ENCODE results near the gene RAPGEF3. TPM values are rescaled to one million over a fixed set of nuclear protein-coding genes. Genes with fewer than 3 reads are reported as not detected.

RAPGEF3 gene
- total RNA-seq, 2 donors from 2014 or later = 11.4 to 19.6 TPM

DNA sequence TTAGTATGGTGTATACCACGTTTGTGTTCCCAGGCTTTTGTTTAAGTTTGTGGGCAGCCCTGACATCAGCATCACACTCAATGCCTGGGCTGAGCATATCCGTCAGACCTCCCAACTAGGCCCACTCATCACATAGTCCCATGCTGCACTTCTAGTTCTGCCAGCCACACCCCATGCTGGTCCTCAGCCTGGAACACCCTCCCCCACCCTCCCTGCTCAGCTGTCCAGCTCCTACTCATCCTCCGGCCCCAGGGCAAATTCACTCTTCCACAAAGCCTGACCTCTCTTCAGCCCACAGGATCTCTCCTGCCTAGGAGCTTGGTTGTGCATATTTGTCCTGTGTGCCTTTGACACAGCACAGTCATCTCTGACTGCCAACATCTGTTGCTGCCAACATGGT is 29.4 kb downstream of the RAPGEF3 start:
- no peaks in the 10 kb centered on the region for H3K4me1 ChIP-seq (ENCODE audit: control insufficient read depth, insufficient read depth, low read length)
- no peak overlapping the region for H3K9ac ChIP-seq (ENCODE audit: extremely low read depth, low read length, poor library complexity, severe bottlenecking)
- Mint-ChIP-seq H3K9me3 (no peaks in the 10 kb centered on the region), H3K27ac (no peak overlapping the region), H3K4me3 (no peak overlapping the region), H3K4me1 (no peaks in the 10 kb centered on the region), H3K36me3 (ENCODE audit: low read depth) (no peaks in the 10 kb centered on the region), H3K27me3 (ENCODE audit: insufficient read depth) (peaks cover 12% of the 10 kb centered on the region)
- TF ChIP-seq, protein P1, sequence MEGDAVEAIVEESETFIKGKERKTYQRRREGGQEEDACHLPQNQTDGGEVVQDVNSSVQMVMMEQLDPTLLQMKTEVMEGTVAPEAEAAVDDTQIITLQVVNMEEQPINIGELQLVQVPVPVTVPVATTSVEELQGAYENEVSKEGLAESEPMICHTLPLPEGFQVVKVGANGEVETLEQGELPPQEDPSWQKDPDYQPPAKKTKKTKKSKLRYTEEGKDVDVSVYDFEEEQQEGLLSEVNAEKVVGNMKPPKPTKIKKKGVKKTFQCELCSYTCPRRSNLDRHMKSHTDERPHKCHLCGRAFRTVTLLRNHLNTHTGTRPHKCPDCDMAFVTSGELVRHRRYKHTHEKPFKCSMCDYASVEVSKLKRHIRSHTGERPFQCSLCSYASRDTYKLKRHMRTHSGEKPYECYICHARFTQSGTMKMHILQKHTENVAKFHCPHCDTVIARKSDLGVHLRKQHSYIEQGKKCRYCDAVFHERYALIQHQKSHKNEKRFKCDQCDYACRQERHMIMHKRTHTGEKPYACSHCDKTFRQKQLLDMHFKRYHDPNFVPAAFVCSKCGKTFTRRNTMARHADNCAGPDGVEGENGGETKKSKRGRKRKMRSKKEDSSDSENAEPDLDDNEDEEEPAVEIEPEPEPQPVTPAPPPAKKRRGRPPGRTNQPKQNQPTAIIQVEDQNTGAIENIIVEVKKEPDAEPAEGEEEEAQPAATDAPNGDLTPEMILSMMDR (conservative IDR thresholded peaks at IDR 0.05) = no peak
- no peak overlapping the region for H3K4me3 ChIP-seq (ENCODE audit: low read length)
- no peaks in the 10 kb centered on the region for H3K36me3 ChIP-seq (ENCODE audit: control insufficient read depth, insufficient read depth, low read length)
- H3K27ac ChIP-seq (ENCODE audit: low read depth, low read length) = no peak overlapping the region
- WGBS, 2 experiments (ENCODE audit: insufficient coverage in 1 of 2, insufficient read length in 1 of 2) = 73 to 89% methylated on average over 2 to 3 of the region's 3 CpGs
- DNase-seq = no peak
- no peaks in the 10 kb centered on the region for H3K9me3 ChIP-seq (ENCODE audit: control insufficient read depth, low read length)
- H3K27me3 ChIP-seq (ENCODE audit: control insufficient read depth, insufficient read depth, low read length, poor library complexity, severe bottlenecking) = no peaks in the 10 kb centered on the region

DNA sequence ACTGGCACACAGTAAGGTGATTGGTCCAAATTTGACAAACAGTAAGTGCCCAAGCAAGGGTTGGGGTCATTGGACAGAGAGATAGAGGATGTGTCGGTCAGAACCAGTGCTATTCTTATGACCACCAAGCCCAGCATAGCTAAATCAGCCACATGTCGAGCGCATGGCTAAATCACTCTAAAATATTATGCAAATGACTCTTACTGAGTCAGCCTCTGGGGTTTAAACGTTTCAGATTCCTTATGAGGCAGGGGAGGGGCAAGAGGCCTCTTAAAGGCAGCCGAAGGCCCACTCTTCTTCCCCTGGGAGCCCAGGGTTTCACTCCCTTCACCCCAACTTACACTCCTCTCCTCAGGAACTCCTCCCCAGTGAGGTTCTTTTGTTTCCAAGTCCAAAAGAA is 32.8 kb downstream of the RAPGEF3 start:
- no peak for DNase-seq
- H3K9ac ChIP-seq (ENCODE audit: extremely low read depth, low read length, poor library complexity, severe bottlenecking) = no peak overlapping the region
- H3K4me3 ChIP-seq (ENCODE audit: low read length) = no peak overlapping the region
- Mint-ChIP-seq H3K9me3 (no peaks in the 10 kb centered on the region), H3K4me3 (no peak overlapping the region), H3K27ac (no peak overlapping the region), H3K4me1 (no peaks in the 10 kb centered on the region), H3K27me3 (ENCODE audit: insufficient read depth) (peaks cover 11% of the 10 kb centered on the region), H3K36me3 (ENCODE audit: low read depth) (no peaks in the 10 kb centered on the region)
- 73 to 75% methylated on average over 3 to 5 of the region's 5 CpGs for WGBS, 2 experiments (ENCODE audit: insufficient coverage in 1 of 2, insufficient read length in 1 of 2)
- no peaks in the 10 kb centered on the region for H3K36me3 ChIP-seq (ENCODE audit: control insufficient read depth, insufficient read depth, low read length)
- H3K4me1 ChIP-seq (ENCODE audit: control insufficient read depth, insufficient read depth, low read length) = no peaks in the 10 kb centered on the region
- TF ChIP-seq, protein P1 (conservative IDR thresholded peaks at IDR 0.05) = no peak
- no peaks in the 10 kb centered on the region for H3K9me3 ChIP-seq (ENCODE audit: control insufficient read depth, low read length)
- no peak overlapping the region for H3K27ac ChIP-seq (ENCODE audit: low read depth, low read length)
- H3K27me3 ChIP-seq (ENCODE audit: control insufficient read depth, insufficient read depth, low read length, poor library complexity, severe bottlenecking) = no peaks in the 10 kb centered on the region

DNA sequence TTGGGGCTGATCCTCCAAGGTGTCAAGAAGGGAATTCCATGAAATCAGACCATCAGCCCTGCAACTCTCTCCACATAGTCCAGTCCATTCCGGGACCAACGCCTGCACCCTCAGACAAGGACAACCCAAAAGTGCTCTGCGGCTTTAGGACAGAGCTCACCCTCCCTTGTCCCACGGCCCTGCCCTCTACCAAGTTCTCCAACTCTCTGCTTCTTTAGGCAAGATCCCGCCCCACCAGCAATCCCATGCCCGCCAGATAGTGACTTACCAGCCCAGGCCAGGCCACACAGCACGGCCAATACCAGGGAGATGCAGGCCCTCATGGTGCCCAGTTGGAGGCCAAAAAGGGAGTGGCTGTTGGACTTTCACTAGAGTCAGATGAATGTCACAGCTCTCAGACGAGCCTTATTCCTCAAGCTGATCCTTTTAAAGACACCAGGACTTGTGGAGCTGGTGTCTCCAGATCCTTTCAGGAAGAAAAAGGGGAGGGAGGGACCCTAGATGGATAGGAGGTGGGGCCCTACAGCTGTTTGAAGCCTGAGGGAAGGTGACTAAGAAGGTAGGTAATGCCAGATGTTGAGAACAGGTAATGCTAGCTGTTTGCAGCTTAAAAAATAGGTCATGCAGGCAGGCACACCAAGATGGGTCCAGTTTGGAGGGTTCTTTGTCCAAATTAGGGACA is 33.4 kb downstream of the RAPGEF3 start, which contains the start of gene ENDOU:
ENDOU (minus strand) TSS at position 400 of the 682 bp plus-strand sequence; CDS start at position 323, 77 bp downstream.
- Mint-ChIP-seq H3K36me3 (ENCODE audit: low read depth) (no peaks in the 10 kb centered on the region), H3K4me3 (no peak within 1 kb of the TSS), H3K4me1 (no peaks in the 10 kb centered on the region), H3K27ac (no peak within 1 kb of the TSS), H3K9me3 (no peaks in the 10 kb centered on the region), H3K27me3 (ENCODE audit: insufficient read depth) (peaks cover 11% of the 10 kb centered on the region)
- H3K9me3 ChIP-seq (ENCODE audit: control insufficient read depth, low read length) = no peaks in the 10 kb centered on the region
- H3K4me3 ChIP-seq (ENCODE audit: low read length) = no peak within 1 kb of the TSS
- H3K36me3 ChIP-seq (ENCODE audit: control insufficient read depth, insufficient read depth, low read length) = no peaks in the 10 kb centered on the region
- TF ChIP-seq, protein P1 (conservative IDR thresholded peaks at IDR 0.05) = no peak
- no peak within 1 kb of the TSS for H3K27ac ChIP-seq (ENCODE audit: low read depth, low read length)
- no peaks in the 10 kb centered on the region for H3K27me3 ChIP-seq (ENCODE audit: control insufficient read depth, insufficient read depth, low read length, poor library complexity, severe bottlenecking)
- H3K9ac ChIP-seq (ENCODE audit: extremely low read depth, low read length, poor library complexity, severe bottlenecking) = no peak within 1 kb of the TSS
- DNase-seq = no peak
- H3K4me1 ChIP-seq (ENCODE audit: control insufficient read depth, insufficient read depth, low read length) = no peaks in the 10 kb centered on the region
- 87 to 88% methylated on average over 1 to 8 of the region's 8 CpGs for WGBS, 2 experiments (ENCODE audit: insufficient coverage in 1 of 2, insufficient read length in 1 of 2)

All from endodermal cell (in vitro differentiated cells).